PC-3 (cell line): ENCODE data around the gene MKI67.

Source experiments
- CTCF ChIP-seq: fragments of 300-600 bp; sonication (generic); conservative IDR thresholded peaks from 2 replicates; pipeline ENCODE4 v1.5.1; 2017; ENCODE audit warnings: antibody characterized with exemption, low read depth, mild to moderate bottlenecking, low read length
- EZH2 ChIP-seq: fragments of 300-600 bp; sonication (generic); IDR thresholded peaks from one replicate; pipeline ENCODE4 v1.6.1; 2017; ENCODE audit warnings: antibody characterized with exemption, mild to moderate bottlenecking, low read length; ENCODE audit not compliant: unreplicated experiment

GRCh38 chr10:128071417-128071782 lies 54.8 kb downstream of the MKI67 start:
- TF ChIP-seq CTCF (no peak), EZH2 (no peak)
